ENCODE measurements around the gene PCLAF. TPM values are rescaled to one million over a fixed set of nuclear protein-coding genes. Genes with fewer than 3 reads are reported as not detected.

The PCLAF gene
- total RNA-seq, 1 experiment from 2014 or later: 93.5 TPM

GRCh38 chr15:64349375-64349774, 31.9 kb downstream of the PCLAF start:
- H3K79me2 ChIP-seq (ENCODE audit: insufficient read depth, low read length): peaks cover 85% of the 10 kb centered on the region
- RAD21 ChIA-PET (ENCODE audit: low non-redundant PET in 1 of 2, low total read pairs in 2 of 2, uncharacterized antibody in 2 of 2, unreplicated experiment in 2 of 2): no interaction called here

GRCh38 chr15:64348455-64348854, 32.8 kb downstream of the PCLAF start:
- intact Hi-C loops (cut with micrococcal nuclease): no loop called here
- ChIA-PET RAD21 (ENCODE audit: low non-redundant PET in 1 of 2, low total read pairs in 2 of 2, uncharacterized antibody in 2 of 2, unreplicated experiment in 2 of 2) (no interaction called here), POLR2A (no interaction called here), CTCF (no interaction called here)
- Histone ChIP-seq H3K79me2 (ENCODE audit: insufficient read depth, low read length) (peaks cover 84% of the 10 kb centered on the region), H3K4me3 (replicated peaks in 1 of 2; ENCODE audit: low read depth in 1 of 2, low read length in 2 of 2) (no peak overlapping the region), H3K36me3 (ENCODE audit: control insufficient read depth in 1 of 2, insufficient read depth in 2 of 2, low read length in 2 of 2) (no peaks in the 10 kb centered on the region), H3K4me2 (ENCODE audit: low read length) (no peak overlapping the region), H3K27ac (ENCODE audit: low read depth, low read length) (no peak overlapping the region), H4K20me1 (ENCODE audit: insufficient read depth) (peaks cover 6% of the 10 kb centered on the region; the same call in 1 of the 2 replicates), H3K9ac (ENCODE audit: low read length) (no peak overlapping the region), H3K9me3 (ENCODE audit: control insufficient read depth in 1 of 2, insufficient read depth in 1 of 2, low read depth in 1 of 2, low read length in 2 of 2) (no peaks in the 10 kb centered on the region), H2AFZ (ENCODE audit: low read depth, low read length, poor library complexity, severe bottlenecking) (no peak overlapping the region), H3K9me2 (ENCODE audit: insufficient read depth) (no peaks in the 10 kb centered on the region), H3K4me1 (ENCODE audit: control insufficient read depth in 1 of 2, insufficient read depth in 2 of 2, low read length in 2 of 2) (peaks cover 0 to 8% of the 10 kb centered on the region in 2 experiments; a peak in 2 of 4 replicates), H3K27me3 (ENCODE audit: insufficient read depth, low read length) (no peaks in the 10 kb centered on the region)
- BruUV-seq (replicated peaks): no TSS peak
- no peak for ATAC-seq
- no peak for DNase-seq (ENCODE audit: low read depth, low spot score)
- no peak for TF ChIP-seq CEBPB (IDR thresholded peaks at IDR 0.05; ENCODE audit: low read depth)
- no peak for TF ChIP-seq SIN3A (IDR thresholded peaks at IDR 0.05; ENCODE audit: low read depth)
- no peak for TF ChIP-seq CTCF (IDR thresholded peaks at IDR 0.05 in 2 of 3, conservative IDR thresholded peaks at IDR 0.05 in 1 of 3; ENCODE audit: borderline replicate concordance in 1 of 3, insufficient read depth in 1 of 3, low read depth in 2 of 3, low read length in 2 of 3)
- no peak for TF ChIP-seq POLR2AphosphoS5 (IDR thresholded peaks at IDR 0.05; ENCODE audit: low read depth, low read length)
- no peak for TF ChIP-seq POLR2A (IDR thresholded peaks at IDR 0.05; ENCODE audit: borderline replicate concordance, extremely low read depth, insufficient read depth, insufficient read length)
- no peak for TF ChIP-seq ZBTB33 (IDR thresholded peaks at IDR 0.05; ENCODE audit: extremely low read depth, insufficient replicate concordance, low read length)
- TF ChIP-seq ZFX (IDR thresholded peaks at IDR 0.05): no peak
- no peak for TF ChIP-seq ATF3 (IDR thresholded peaks at IDR 0.05)
- TF ChIP-seq TCF7L2 (IDR thresholded peaks at IDR 0.05; ENCODE audit: borderline replicate concordance, extremely low read depth, insufficient read depth, insufficient read length): no peak
- no peak for TF ChIP-seq SP1 (IDR thresholded peaks at IDR 0.05; ENCODE audit: low read depth)
- no peak for TF ChIP-seq JUND (IDR thresholded peaks at IDR 0.05)
- no peak for TF ChIP-seq RAD21 (IDR thresholded peaks at IDR 0.05; ENCODE audit: low read depth)
- no peak for TF ChIP-seq ZNF274 (IDR thresholded peaks at IDR 0.05; ENCODE audit: low read depth, low read length)
- no peak for TF ChIP-seq FOSL1 (IDR thresholded peaks at IDR 0.05; ENCODE audit: low read depth)

More at GRCh38 chr15:64349375-64349774, 31.9 kb downstream of the PCLAF start:
- H3K4me1 ChIP-seq (ENCODE audit: control insufficient read depth in 1 of 2, insufficient read depth in 2 of 2, low read length in 2 of 2): peaks cover under 1 to 8% of the 10 kb centered on the region in 2 experiments; a peak in 2 of 4 replicates
- CTCF ChIA-PET: interaction anchor here (0.6 kb wide), 1 partner anchor 411 kb away, joined by 4 read pairs; no protein-coding TSS in a partner anchor
- no peaks in the 10 kb centered on the region for H3K9me2 ChIP-seq (ENCODE audit: insufficient read depth)
- H3K36me3 ChIP-seq (ENCODE audit: control insufficient read depth in 1 of 2, insufficient read depth in 2 of 2, low read length in 2 of 2): no peaks in the 10 kb centered on the region; a peak in 1 of 4 replicates
- intact Hi-C loops (cut with micrococcal nuclease): no loop called here
- no peak for DNase-seq (ENCODE audit: low read depth, low spot score)
- no peak overlapping the region for H2AFZ ChIP-seq (ENCODE audit: low read depth, low read length, poor library complexity, severe bottlenecking)
- no TSS peak for BruUV-seq (replicated peaks)
- POLR2A ChIA-PET: no interaction called here
- no peak overlapping the region for H3K27ac ChIP-seq (ENCODE audit: low read depth, low read length)
- H4K20me1 ChIP-seq (ENCODE audit: insufficient read depth): peaks cover 6% of the 10 kb centered on the region; the same call in 1 of the 2 replicates
- no peak for ATAC-seq
- H3K9ac ChIP-seq (ENCODE audit: low read length): no peak overlapping the region
- no peak overlapping the region for H3K4me2 ChIP-seq (ENCODE audit: low read length)
- TF ChIP-seq FOSL1 (IDR thresholded peaks at IDR 0.05; ENCODE audit: low read depth) (no peak), TCF7L2 (IDR thresholded peaks at IDR 0.05; ENCODE audit: borderline replicate concordance, extremely low read depth, insufficient read depth, insufficient read length) (no peak), JUND (IDR thresholded peaks at IDR 0.05) (no peak), EZH2 (IDR thresholded peaks at IDR 0.05) (no peak), ELF1 (IDR thresholded peaks at IDR 0.05; ENCODE audit: borderline replicate concordance, low read depth) (no peak), CBX3 (IDR thresholded peaks at IDR 0.05; ENCODE audit: low read depth) (no peak), EZH2phosphoT487 (IDR thresholded peaks at IDR 0.05; ENCODE audit: borderline replicate concordance) (no peak), EGR1 (IDR thresholded peaks at IDR 0.05; ENCODE audit: low read depth) (no peak), MAX (IDR thresholded peaks at IDR 0.05) (no peak), SP1 (IDR thresholded peaks at IDR 0.05; ENCODE audit: low read depth) (no peak)
- H3K4me3 ChIP-seq (replicated peaks in 1 of 2; ENCODE audit: low read depth in 1 of 2, low read length in 2 of 2): no peak overlapping the region
- no peaks in the 10 kb centered on the region for H3K9me3 ChIP-seq (ENCODE audit: control insufficient read depth in 1 of 2, insufficient read depth in 1 of 2, low read depth in 1 of 2, low read length in 2 of 2)
- no peaks in the 10 kb centered on the region for H3K27me3 ChIP-seq (ENCODE audit: insufficient read depth, low read length)
